HG02759 (cell line): ENCODE results near the gene RBM15.

Source experiments
- ATAC-seq: cut with Tn5 transposase; IDR thresholded peaks from one replicate; pipeline ENCODE4 v1.9.1; 2021; ENCODE audit warnings: mild to moderate bottlenecking, moderate library complexity; ENCODE audit not compliant: unreplicated experiment

RBM15 gene

GRCh38 chr1:110347182-110347893, 8.2 kb downstream of the RBM15 start:
- ATAC-seq: no peak

DNA sequence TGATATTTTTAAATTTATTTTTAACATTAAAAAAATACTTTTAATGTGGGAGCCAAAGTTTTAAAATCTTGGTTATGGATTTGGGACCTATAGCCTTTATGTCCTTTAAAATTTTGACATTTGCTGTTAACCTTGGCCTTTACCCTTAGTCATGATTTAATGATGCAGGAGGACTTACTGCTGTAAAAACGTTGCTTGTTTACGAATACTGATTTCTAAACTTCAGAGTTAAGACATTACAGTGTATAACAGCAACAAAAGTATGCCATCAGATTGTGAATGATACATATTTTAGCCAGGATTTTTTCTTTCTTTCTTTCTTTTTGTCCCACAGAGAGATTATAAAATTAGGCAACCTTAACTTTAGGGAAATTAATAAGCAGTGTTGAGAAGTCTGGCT, 8.9 kb downstream of the RBM15 start:
- ATAC-seq: no peak

DNA sequence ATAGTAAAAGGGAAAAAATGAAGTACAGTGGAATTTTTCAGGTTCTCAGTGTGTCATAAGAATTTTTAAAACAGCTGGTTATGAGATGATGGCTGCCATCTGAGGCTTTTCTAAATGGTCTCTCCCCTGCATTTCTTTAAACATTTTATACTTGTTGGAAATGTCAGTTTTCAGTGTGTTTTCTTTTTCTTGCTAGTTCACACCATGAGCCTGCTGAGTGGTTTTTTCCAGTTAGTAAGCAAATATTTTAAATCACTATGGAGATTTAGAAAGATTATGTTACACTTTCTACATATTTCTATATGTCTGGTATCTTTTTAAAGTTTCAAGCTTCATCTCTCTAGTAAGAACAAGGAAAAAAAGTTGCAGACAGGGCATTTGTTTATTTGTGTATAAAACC, 9.6 kb downstream of the RBM15 start:
- no peak for ATAC-seq

DNA sequence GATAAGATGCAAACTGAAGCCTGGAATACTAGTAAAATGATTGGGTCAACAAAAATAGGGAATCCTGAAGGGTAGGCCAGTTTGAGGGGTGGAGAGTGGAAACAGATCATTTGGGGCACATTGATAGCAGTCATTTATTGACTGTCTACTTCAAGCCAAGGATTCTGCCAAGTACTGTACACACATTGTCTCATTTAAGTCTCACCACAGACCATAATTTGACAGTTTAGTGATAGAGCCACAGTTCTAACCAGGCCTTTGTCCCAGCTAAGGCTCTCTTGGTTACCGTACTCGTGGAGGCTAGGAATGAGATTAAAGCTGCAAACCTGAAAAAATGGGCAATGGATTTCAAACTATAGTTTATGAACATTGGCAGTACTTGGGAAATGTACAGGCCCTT, 11.2 kb downstream of the RBM15 start:
- ATAC-seq: no peak

DNA sequence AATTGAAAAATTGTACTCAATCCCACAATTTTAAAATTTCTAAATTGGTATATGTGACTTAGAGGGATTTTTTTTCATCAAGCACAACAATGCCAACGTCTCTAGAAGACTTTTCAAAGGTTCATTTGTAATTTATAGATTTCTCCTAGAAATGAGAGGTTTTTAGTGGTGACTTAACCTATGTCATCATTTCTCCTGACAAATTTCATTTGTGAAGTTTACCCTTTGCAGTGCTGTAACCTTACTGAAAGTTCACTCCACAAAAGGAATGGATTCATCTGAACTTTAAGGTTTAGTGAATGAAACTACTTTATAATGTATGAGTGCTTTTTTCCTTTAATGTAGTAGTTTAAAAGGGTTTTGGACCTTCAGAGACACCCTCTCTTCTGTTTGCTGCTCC, 16.1 kb downstream of the RBM15 start:
- ATAC-seq: no peak

GRCh38 chr1:110356379-110356778, 17.2 kb downstream of the RBM15 start:
- no peak for ATAC-seq

- no peak for ATAC-seq
Measured at GRCh38 chr1:110360431-110360830, 21.3 kb downstream of the RBM15 start.

GRCh38 chr1:110361856-110362255, 22.7 kb downstream of the RBM15 start:
- ATAC-seq: no peak

- no peak for ATAC-seq
Measured at GRCh38 chr1:110364221-110364620, 25.0 kb downstream of the RBM15 start.

- ATAC-seq: no peak
Measured at GRCh38 chr1:110370827-110371226, 31.6 kb downstream of the RBM15 start.

DNA sequence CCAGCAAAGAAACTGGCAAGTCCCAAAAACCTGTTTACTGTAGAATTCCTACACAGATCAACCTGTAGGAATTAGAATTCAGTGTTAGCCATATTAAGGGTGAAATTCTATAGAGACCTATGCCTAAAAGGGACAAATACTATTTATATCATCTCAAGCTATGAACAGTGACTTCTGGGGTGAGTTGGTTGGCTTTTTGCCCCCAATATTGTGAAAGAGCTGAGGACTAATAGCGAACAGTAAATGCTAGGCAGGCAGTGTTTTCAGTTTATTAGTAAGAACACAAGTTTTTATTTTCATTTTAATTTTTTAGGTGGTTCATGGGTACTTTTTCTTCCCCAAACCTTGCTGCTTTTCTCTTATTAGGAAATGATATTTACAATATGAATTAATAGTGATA, 36.3 kb downstream of the RBM15 start:
- ATAC-seq: no peak

- no peak for ATAC-seq
Measured at GRCh38 chr1:110380672-110381283, 41.6 kb downstream of the RBM15 start.

GRCh38 chr1:110383251-110383990, 44.2 kb downstream of the RBM15 start:
- no peak for ATAC-seq

DNA sequence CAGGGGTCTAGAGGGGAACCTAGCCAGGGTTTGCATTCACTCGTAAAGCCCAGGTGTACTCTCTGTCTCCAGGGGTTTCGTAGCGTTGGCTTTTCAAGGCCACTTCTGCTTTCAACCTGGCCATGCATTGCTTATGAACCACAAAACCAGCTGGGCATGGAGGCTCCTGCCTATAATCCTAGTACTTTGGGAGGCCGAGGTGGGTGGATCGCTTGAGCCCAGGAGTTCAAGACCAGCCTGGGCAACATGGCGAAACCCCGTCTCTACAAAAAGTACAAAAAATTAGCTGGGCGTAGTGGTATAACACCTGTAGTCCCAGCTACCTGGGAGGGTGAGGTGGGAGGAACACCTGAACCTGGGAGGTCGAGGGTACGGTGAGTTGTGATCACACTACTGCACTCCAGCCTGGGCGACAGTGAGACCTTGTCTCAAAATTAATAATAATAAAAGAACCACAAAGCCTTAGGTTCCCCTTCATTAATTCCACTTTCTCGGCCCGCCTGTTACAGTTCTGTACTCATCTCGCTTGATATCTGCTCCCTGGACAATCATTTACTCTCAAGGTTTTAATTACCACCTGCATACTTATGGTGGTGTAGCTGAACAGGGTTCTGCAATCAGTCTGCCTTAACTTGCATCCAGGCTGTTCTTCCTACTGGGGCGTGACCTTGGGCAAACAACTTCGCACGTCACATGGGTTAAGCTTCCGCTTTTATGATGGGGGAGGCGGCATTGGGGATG, 45.6 kb downstream of the RBM15 start:
- peak; percentile 72 for ATAC-seq

- ATAC-seq: no peak
Measured at GRCh38 chr1:110385369-110385768, 46.2 kb downstream of the RBM15 start.

GRCh38 chr1:110387048-110387754, 48.0 kb downstream of the RBM15 start:
- ATAC-seq: no peak

DNA sequence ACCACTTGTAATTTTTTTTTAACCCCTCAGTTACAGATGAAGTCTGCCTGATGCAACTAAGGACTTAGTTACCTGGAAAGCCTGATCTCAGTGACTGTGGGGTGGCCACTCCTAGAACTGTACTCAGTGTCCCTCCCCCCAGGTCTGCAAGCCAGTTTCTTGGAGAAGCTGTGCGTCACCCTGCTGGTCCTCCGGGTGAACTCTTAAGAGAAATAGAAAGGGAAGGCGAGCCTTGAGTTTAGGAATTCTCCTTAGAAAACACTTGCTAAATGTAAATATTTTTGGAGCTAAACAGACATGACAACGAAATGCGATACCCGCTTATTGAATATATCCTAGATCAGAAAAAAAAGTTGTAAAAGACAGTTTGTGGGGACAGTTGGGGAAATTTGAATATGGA, 50.9 kb downstream of the RBM15 start:
- ATAC-seq: no peak

DNA sequence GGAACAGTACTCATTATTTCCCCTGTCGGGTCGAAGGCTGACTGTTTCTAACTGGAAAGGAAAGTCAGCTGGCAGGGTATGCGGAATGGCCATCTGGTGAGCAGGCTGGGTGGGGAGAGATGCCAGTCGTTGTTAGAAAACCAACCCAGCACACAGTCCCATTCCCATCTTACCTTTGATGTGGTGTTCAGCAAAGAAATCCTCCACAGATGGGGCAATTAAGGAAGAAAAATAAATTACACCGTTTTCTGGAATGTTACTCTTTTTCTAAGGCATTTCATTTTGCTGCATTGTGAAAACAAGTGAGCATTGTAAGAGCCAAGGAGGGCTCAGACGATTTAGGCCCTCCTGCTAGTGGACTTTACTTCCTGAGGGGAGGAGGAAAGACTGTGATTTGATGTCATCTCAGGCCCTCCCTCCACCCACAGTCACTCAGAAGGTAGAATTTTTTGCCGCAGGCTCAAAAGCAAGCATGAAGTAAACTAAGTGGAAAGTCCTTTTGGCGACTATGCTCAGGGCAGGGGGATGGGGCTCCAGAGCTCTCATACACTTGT, 51.6 kb downstream of the RBM15 start, which contains the start of gene SLC16A4:
Gene SLC16A4 (minus strand): TSS at position 335 of the 554 bp plus-strand sequence. CDS start 1,703 bp downstream, outside the sequence.
- ATAC-seq: no peak

DNA sequence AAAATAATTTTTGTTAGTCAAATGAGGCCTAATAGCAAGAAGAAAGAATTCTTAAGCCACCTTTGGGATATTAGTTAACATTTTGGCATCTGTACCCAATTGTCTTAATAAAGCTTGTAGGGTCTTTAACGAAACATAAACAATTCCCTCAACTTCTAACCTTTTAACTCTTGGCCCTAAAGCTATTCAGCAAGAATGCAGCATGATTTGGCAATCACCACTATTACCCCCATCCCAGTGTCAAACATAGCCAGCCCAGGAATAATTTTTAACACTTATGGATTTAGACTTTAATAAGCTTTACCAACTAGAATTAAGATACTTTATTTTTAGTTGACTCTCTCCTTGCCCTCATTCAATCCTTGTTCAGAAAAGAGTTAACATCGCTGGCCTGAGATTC, 54.1 kb downstream of the RBM15 start:
- ATAC-seq: no peak
